Measurements from ENCODE around the gene MAP7D2.
"Not testable (repeated sequence)": the region's sequence is repeated elsewhere in the genome, so short reads cannot be mapped to it uniquely, and the experiment has no call there.

MAP7D2 gene

DNA sequence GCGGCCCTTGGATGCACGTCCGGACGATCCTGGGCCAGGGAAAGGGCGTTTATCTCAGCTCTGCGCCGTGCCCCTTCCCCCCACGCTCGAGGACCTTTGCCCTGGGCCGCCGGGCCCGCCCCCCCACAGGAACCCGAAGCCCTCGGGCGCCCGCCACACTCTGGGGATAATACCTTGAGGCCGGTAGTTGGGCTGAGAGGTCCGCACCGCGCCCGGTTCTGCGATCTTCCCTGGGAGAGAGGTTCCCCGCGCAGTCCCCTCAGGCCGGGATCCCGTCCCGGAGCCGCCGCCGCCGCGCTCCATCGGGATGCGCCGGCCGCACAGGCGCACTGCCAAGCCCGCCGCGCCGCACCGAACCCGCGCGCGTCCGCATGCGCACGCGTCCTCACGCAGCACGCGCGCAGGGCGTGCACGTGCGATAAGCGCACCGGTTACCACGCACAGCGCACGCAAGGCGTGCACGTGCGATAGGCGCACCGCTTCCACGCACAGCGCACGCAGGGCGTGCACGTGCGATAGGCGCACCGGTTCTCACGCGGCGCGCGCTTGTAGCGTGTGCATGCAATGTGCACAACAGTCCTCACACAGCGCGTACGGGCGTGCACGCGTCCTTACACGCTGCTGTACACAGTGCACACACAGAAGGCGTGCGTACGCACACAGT, at the start of gene MAP7D2:
Gene MAP7D2 (minus strand): TSS at position 331 of the 664 bp plus-strand sequence. CDS start 28 bp downstream, at position 303.
- TF ChIP-seq CTCF (IDR thresholded peaks at IDR 0.05) = no peak

DNA sequence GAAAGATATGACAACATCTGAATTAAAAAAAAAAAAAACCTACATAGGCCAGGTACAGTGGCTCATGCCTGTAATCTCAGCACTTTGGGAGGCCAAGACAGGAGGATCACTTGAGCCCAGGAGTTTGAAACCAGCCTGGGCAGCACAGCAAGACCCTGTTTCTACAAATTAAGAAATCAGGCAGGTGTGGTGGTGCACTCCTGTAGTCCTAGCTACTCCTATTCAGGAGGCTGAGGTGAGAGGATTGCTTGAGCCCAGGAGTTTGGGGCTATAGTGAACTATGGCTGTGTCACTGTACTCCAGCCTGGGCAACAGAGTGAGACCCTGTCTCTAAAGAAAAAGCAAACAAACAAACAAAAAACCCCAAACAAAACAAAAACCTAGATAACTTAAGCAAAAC, 45.8 kb upstream of the MAP7D2 start:
- not testable (repeated sequence) for H3K4me3 ChIP-seq; DNase-seq (ENCODE audit: low spot score); H3K27ac ChIP-seq

More for the DNA sequence above, at the start of gene MAP7D2:
- Histone ChIP-seq H3K27ac (no peak within 1 kb of the TSS), H3K4me3 (peak within 1 kb of the TSS; percentile 56)
- no peak for DNase-seq (ENCODE audit: low spot score)

- no peak for TF ChIP-seq CTCF (IDR thresholded peaks at IDR 0.05)
- DNase-seq (ENCODE audit: low spot score) = no peak
- no peak overlapping the region for H3K4me3 ChIP-seq
Measured at GRCh38 chrX:20159797-20160385, 43.2 kb upstream of the MAP7D2 start.

DNA sequence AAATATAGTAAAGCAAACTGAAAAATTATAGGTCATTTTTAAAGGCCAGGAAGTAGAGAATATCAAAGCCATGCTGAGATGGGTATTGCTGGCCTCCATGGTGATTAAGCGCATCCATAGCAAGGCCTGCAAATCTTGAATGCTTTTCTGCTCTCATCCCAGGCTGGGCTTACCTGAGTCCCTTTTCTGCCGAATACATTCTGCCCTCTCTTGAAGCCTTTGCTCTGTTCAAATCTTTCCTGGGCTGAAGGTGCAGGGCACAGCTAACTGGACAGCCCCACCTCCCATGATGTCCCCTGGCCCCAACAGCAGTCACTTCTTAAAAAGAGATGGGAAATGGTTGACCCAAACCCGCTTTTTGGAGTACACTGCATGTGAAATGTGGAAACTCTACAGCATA, 35.0 kb upstream of the MAP7D2 start:
- DNase-seq (ENCODE audit: low spot score) = no peak
- H3K27ac ChIP-seq = no peak overlapping the region
- no peak for TF ChIP-seq CTCF (IDR thresholded peaks at IDR 0.05)
- no peak overlapping the region for H3K4me3 ChIP-seq

More at GRCh38 chrX:20159797-20160385, 43.2 kb upstream of the MAP7D2 start:
- no peak overlapping the region for H3K27ac ChIP-seq

DNA sequence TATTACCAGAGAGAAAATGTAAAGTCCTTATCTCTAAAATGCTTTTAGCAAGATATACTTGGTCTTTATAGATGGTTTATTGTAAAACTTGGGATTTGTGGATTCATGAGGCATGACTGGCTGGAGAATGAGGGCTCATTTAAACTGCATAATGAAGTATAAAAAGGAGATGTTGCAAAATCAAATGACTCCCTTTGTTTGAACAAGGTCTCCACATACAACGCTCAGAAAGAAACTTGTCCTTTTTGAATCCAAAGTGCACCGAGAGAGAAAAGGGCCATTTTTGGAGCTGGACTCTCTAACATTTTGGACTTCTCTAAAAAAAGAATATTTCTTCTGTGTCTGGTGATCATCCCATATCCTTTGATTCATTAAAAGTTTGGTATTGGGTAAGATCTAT, 32.6 kb upstream of the MAP7D2 start:
- no peak for TF ChIP-seq CTCF (IDR thresholded peaks at IDR 0.05)
- no peak overlapping the region for H3K27ac ChIP-seq
- DNase-seq (ENCODE audit: low spot score) = no peak

DNA sequence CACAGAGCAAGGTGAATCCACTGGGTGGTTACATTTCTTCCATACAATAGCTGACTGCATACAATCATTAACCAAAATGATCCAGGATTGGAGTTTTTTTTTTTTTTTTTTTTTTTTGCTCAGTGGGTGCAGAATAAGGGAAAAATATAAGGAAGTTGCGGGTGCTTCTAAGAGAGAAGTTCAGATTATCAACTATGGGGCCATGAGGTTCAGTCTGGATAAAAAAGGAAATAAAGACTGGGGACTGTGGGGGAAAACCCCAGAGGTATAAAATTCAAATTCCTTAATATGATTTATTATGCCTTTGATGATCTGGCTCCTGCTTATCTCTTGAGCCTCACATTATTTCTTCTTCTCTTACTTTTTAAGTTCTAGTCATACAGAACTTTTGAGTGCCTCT, 30.9 kb upstream of the MAP7D2 start:
- no peak overlapping the region for H3K27ac ChIP-seq
- no peak for TF ChIP-seq CTCF (IDR thresholded peaks at IDR 0.05)

More for the DNA sequence above, 32.6 kb upstream of the MAP7D2 start:
- H3K4me3 ChIP-seq = no peak overlapping the region

GRCh38 chrX:20144491-20144890, 27.8 kb upstream of the MAP7D2 start:
- DNase-seq (ENCODE audit: low spot score) = no peak
- TF ChIP-seq CTCF (IDR thresholded peaks at IDR 0.05) = no peak
- H3K27ac ChIP-seq = no peak overlapping the region

More for the DNA sequence above, 30.9 kb upstream of the MAP7D2 start:
- no peak for DNase-seq (ENCODE audit: low spot score)
- H3K4me3 ChIP-seq = no peak overlapping the region

More at GRCh38 chrX:20144491-20144890, 27.8 kb upstream of the MAP7D2 start:
- H3K4me3 ChIP-seq = no peak overlapping the region
